ENCODE results near the gene FAM174B.

- no peak for TF ChIP-seq POLR2AphosphoS5 (IDR thresholded peaks at IDR 0.05)
- TF ChIP-seq EP300 (conservative IDR thresholded peaks at IDR 0.05; ENCODE audit: poor library complexity, severe bottlenecking), result no peak
- no peak for TF ChIP-seq EZH2 (IDR thresholded peaks at IDR 0.05; ENCODE audit: borderline replicate concordance, insufficient read depth, low read length, poor library complexity, severe bottlenecking)
- TF ChIP-seq, protein P1, sequence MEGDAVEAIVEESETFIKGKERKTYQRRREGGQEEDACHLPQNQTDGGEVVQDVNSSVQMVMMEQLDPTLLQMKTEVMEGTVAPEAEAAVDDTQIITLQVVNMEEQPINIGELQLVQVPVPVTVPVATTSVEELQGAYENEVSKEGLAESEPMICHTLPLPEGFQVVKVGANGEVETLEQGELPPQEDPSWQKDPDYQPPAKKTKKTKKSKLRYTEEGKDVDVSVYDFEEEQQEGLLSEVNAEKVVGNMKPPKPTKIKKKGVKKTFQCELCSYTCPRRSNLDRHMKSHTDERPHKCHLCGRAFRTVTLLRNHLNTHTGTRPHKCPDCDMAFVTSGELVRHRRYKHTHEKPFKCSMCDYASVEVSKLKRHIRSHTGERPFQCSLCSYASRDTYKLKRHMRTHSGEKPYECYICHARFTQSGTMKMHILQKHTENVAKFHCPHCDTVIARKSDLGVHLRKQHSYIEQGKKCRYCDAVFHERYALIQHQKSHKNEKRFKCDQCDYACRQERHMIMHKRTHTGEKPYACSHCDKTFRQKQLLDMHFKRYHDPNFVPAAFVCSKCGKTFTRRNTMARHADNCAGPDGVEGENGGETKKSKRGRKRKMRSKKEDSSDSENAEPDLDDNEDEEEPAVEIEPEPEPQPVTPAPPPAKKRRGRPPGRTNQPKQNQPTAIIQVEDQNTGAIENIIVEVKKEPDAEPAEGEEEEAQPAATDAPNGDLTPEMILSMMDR (IDR thresholded peaks at IDR 0.05; ENCODE audit: poor library complexity, severe bottlenecking), result no peak
- TF ChIP-seq TAF1 (IDR thresholded peaks at IDR 0.05; ENCODE audit: low read depth), result no peak
Measured at GRCh38 chr15:92584105-92584504, 71.5 kb downstream of the FAM174B start.
